GM12801 (cell line): ENCODE measurements around the gene UQCRC1.

Experiments
- CTCF ChIP-seq: IDR thresholded peaks from one replicate; pipeline ENCODE4 v1.5.1; 2011; ENCODE audit warnings: control low read depth; ENCODE audit not compliant: insufficient read length; ENCODE audit errors: extremely low read depth

UQCRC1 gene

GRCh38 chr3:48639944-48640606, 30.6 kb upstream of the UQCRC1 start:
- TF ChIP-seq CTCF: no peak

GRCh38 chr3:48637305-48637704, 27.9 kb upstream of the UQCRC1 start:
- no peak for TF ChIP-seq CTCF

- no peak for TF ChIP-seq CTCF
These were observed 26.8 kb upstream of the UQCRC1 start for GRCh38 chr3:48636149-48636655.

- TF ChIP-seq CTCF: no peak
These were observed 26.0 kb upstream of the UQCRC1 start, which contains the start of gene SLC26A6 for GRCh38 chr3:48635222-48636021. Gene SLC26A6, minus strand, starts transcription at chr3:48635461. Its CDS starts 68 bp downstream, at chr3:48635393.

- no peak for TF ChIP-seq CTCF
These were observed 25.3 kb upstream of the UQCRC1 start for GRCh38 chr3:48634661-48635221.

- no peak for TF ChIP-seq CTCF
These were observed 24.3 kb upstream of the UQCRC1 start for GRCh38 chr3:48633743-48634142.

- no peak for TF ChIP-seq CTCF
These were observed 23.8 kb upstream of the UQCRC1 start for GRCh38 chr3:48633256-48633655.
